Trophoblast cell (in vitro differentiated cells and primary cell): ENCODE measurements around the gene ANKRD18B. TPM values are rescaled to one million over a fixed set of nuclear protein-coding genes. Genes with fewer than 3 reads are reported as not detected.
"Not testable (repeated sequence)": the region's sequence is repeated elsewhere in the genome, so short reads cannot be mapped to it uniquely, and the experiment has no call there.

ENCODE experiments used
- DNase-seq, 2 donors: peaks; one replicate each; pipeline ENCODE4 v3.0.0-alpha.2; 2016
- H2AFZ ChIP-seq: 2 replicates; pipeline ENCODE4 v1.6.1; 2013; ENCODE audit warnings: low read length, moderate library complexity, mild to moderate bottlenecking; ENCODE audit not compliant: insufficient read depth, poor library complexity
- H2AK5ac ChIP-seq: 2 replicates; pipeline ENCODE4 v1.6.1; 2013; ENCODE audit warnings: mild to moderate bottlenecking, low read length
- H2BK120ac ChIP-seq: 2 replicates; pipeline ENCODE4 v1.6.1; 2013; ENCODE audit warnings: low read length, mild to moderate bottlenecking, moderate library complexity; ENCODE audit not compliant: insufficient read depth, poor library complexity
- H2BK12ac ChIP-seq: 2 replicates; pipeline ENCODE4 v1.6.1; 2013; ENCODE audit warnings: mild to moderate bottlenecking, low read length, moderate library complexity
- H2BK5ac ChIP-seq: 2 replicates; pipeline ENCODE4 v1.6.1; 2013; ENCODE audit warnings: low read length, low read depth, moderate library complexity, mild to moderate bottlenecking; ENCODE audit not compliant: poor library complexity
- H3K14ac ChIP-seq: 2 replicates; pipeline ENCODE4 v1.6.1; 2013; ENCODE audit warnings: mild to moderate bottlenecking, low read length
- H3K18ac ChIP-seq: 2 replicates; pipeline ENCODE4 v1.6.1; 2013; ENCODE audit warnings: mild to moderate bottlenecking, low read length
- H3K23ac ChIP-seq: 2 replicates; pipeline ENCODE4 v1.6.1; 2013; ENCODE audit warnings: low read length
- H3K27ac ChIP-seq: 2 replicates; pipeline ENCODE4 v1.5.1; 2013; ENCODE audit warnings: low read depth, mild to moderate bottlenecking, inconsistent platforms, low read length, moderate library complexity
- H3K27me3 ChIP-seq: 2 replicates; pipeline ENCODE4 v1.6.1; 2013; ENCODE audit warnings: inconsistent platforms, mild to moderate bottlenecking, low read length, moderate library complexity; ENCODE audit not compliant: insufficient read depth
- H3K36me3 ChIP-seq, 2 experiments: 1 replicate in 1 of 2; 2 replicates in 1 of 2; pipeline ENCODE4 v1.6.1; 2013; ENCODE audit warnings: low read length in 2 of 2, mild to moderate bottlenecking in 2 of 2, moderate library complexity in 1 of 2; ENCODE audit not compliant: insufficient read depth in 2 of 2, control insufficient read depth in 1 of 2
- H3K4ac ChIP-seq: 2 replicates; pipeline ENCODE4 v1.6.1; 2013; ENCODE audit warnings: low read depth, mild to moderate bottlenecking, low read length, moderate library complexity
- H3K4me1 ChIP-seq, 2 experiments: 1 replicate in 1 of 2; 2 replicates in 1 of 2; pipeline ENCODE4 v1.6.1; 2013; ENCODE audit warnings: low read length in 2 of 2, mild to moderate bottlenecking in 2 of 2, moderate library complexity in 1 of 2; ENCODE audit not compliant: insufficient read depth in 2 of 2, control insufficient read depth in 1 of 2
- H3K4me2 ChIP-seq: 2 replicates; pipeline ENCODE4 v1.6.1; 2013; ENCODE audit warnings: inconsistent platforms, mild to moderate bottlenecking, low read length, moderate library complexity
- H3K4me3 ChIP-seq: 2 replicates; pipeline ENCODE4 v1.5.1; 2013; ENCODE audit warnings: mild to moderate bottlenecking, low read depth, low read length, inconsistent platforms
- H3K79me1 ChIP-seq: one replicate; pipeline ENCODE4 v1.6.1; 2013; ENCODE audit warnings: low read length
- H3K79me2 ChIP-seq: 2 replicates; pipeline ENCODE4 v1.6.1; 2013; ENCODE audit warnings: low read length, mild to moderate bottlenecking; ENCODE audit not compliant: control insufficient read depth, insufficient read depth, poor library complexity
- H3K9ac ChIP-seq: 2 replicates; pipeline ENCODE4 v1.6.1; 2013; ENCODE audit warnings: mild to moderate bottlenecking, low read length
- H3K9me3 ChIP-seq: 2 replicates; pipeline ENCODE4 v1.6.1; 2013; ENCODE audit warnings: low read depth, mild to moderate bottlenecking, control low read depth, inconsistent platforms, low read length; ENCODE audit not compliant: insufficient read depth
- H4K12ac ChIP-seq: 2 replicates; pipeline ENCODE4 v1.6.1; 2013; ENCODE audit warnings: low read depth, mild to moderate bottlenecking, low read length, moderate library complexity
- H4K8ac ChIP-seq: 2 replicates; pipeline ENCODE4 v1.6.1; 2013; ENCODE audit warnings: low read depth, mild to moderate bottlenecking, low read length, moderate library complexity
- H4K91ac ChIP-seq: one replicate; pipeline ENCODE4 v1.6.1; 2013; ENCODE audit warnings: low read depth, mild to moderate bottlenecking, low read length, moderate library complexity
- WGBS: extraction: QIAGEN DNeasy Blood & Tissue Kit; methylation state at CpG from one replicate; pipeline ENCODE4 v1.1.7; 2013; ENCODE audit warnings: missing lambda C conversion rate; ENCODE audit not compliant: insufficient read length, insufficient coverage; ENCODE audit errors: extremely low coverage; 5-methylcytosine and 5-hydroxymethylcytosine counted together
- polyA plus RNA-seq: library from polyadenylated mRNA; stranded (reverse); fragments of 200-250 nt; gene quantifications from 2 replicates; pipeline ENCODE4 v1.2.3, GENCODE V29; 2013

Gene ANKRD18B
- 1.4 and 2.0 TPM in 2 replicates for polyA plus RNA-seq

DNA sequence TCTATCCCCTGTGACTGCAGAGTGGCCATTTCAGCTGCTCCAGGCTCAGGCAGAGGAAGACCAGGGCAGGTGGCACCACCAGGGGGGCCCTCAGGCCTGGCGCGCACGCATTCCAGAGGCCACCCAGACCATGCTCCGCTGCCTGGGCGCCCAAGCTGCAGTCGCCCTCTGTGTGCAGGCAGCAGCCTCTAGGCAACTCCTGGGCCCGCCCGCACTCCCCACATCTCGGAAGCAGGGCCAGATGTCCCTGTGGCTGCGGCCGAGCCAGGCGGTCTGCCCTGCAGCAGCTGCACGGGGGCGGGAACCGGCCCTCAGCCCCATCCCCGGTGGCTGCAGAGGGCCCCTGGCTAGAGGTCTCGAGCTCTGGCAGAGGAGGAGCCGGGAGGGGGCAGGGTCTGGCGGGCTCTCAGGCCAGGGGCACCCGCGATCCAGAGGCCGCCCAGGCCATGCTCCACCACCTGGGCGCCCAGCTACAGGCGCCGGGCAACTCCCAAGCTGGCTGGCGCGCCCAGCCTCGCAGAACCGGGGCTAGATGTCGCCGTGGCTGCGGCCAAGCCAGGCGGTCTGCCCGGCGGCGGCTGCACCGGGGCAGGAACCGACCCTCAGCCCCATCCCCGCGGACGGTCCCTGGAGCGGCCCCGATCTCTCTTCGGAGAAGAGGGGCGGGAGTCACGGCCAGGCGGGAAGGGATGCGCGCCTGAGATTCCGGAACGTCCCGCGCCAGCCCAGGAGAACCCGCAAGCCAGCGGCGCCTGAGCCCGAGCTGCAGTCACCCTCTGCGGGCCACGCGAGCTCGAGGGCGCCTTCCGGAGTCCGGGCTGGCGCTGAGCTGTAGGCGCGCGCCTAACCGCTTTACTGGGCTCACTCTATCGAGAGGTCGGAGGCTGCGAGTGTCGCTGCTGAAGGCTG, at the start of gene ANKRD18B:
TSS of gene ANKRD18B (plus strand) at position 855 of the 909 bp plus-strand sequence. CDS start 239 bp downstream, outside the sequence.
- WGBS, result no CpG with 5 or more reads among the region's 73 CpGs
- peak; percentile 64 to 72 for DNase-seq
- H2AK5ac ChIP-seq, H3K79me2 ChIP-seq, H3K4ac ChIP-seq, H3K18ac ChIP-seq, H3K4me1 ChIP-seq, H3K27ac ChIP-seq, H3K9ac ChIP-seq, H3K27me3 ChIP-seq, H3K79me1 ChIP-seq, H2BK5ac ChIP-seq, H3K9me3 ChIP-seq, H4K12ac ChIP-seq, H3K36me3 ChIP-seq, H3K14ac ChIP-seq, H4K91ac ChIP-seq, H2BK12ac ChIP-seq, H3K23ac ChIP-seq, H4K8ac ChIP-seq: not testable (repeated sequence)
- Histone ChIP-seq H2BK120ac (peak within 1 kb of the TSS; percentile 11), H2AFZ (peak within 1 kb of the TSS; percentile 93), H3K4me3 (peak within 1 kb of the TSS; percentile 66), H3K4me2 (peak within 1 kb of the TSS; percentile 99)

DNA sequence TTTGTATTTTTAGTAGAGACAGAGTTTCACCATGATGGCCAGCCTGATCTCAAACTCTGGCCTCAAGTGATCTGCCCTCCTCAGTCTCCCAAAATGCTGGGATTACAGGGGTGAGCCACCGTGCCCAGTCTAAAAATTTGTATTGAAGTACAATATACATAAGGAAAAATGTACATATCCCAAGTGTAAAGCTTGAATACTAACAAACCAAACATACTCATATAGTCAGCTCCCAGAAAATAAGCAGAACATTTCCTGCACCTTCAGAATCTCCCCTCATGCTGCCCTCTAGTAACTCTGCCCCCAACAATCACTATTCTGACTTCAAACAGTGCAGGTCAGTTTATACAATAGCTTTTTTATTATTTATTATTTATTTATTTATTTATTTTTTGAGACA, 48.7 kb upstream of the ANKRD18B start:
- Histone ChIP-seq H3K14ac (no peak overlapping the region), H3K23ac (no peak overlapping the region), H2BK5ac (no peak overlapping the region), H3K79me2 (peaks cover 5% of the 10 kb centered on the region), H3K4me3 (no peak overlapping the region), H4K91ac (no peak overlapping the region), H3K27me3 (no peaks in the 10 kb centered on the region), H4K8ac (no peak overlapping the region), H3K4me2 (no peak overlapping the region), H2AFZ (no peak overlapping the region), H4K12ac (no peak overlapping the region), H3K4ac (no peak overlapping the region), H3K18ac (no peak overlapping the region), H3K9ac (no peak overlapping the region), H3K27ac (no peak overlapping the region), H2BK12ac (no peak overlapping the region), H3K9me3 (no peaks in the 10 kb centered on the region), H2BK120ac (no peak overlapping the region), H3K36me3 (peaks cover 7 to 8% of the 10 kb centered on the region in 2 experiments), H3K4me1 (peaks cover 6 to 9% of the 10 kb centered on the region in 2 experiments), H3K79me1 (peaks cover 2% of the 10 kb centered on the region), H2AK5ac (no peak overlapping the region)
- no peak for DNase-seq
- WGBS, result no CpG with 5 or more reads among the region's 1 CpG

DNA sequence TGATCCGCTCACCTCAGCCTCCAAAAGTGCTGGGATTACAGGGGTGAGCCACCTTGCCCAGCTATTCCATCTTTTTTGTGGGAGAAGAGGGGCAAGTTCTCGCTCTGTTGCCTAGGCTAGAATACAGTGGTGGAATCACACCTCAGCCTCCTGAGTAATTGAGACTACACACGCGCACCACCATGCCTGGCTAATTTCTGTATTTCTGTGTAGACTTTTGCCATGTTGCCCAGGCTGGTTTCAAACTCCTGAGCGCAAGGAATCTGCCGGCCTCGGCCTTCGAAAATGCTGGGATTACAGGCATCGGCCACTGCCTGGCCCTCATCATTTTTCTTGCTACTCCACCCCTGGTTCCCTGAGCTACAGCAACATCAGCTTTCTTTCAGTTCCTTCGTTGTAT, 47.5 kb upstream of the ANKRD18B start:
- Histone ChIP-seq H2BK12ac (no peak overlapping the region), H2AFZ (no peak overlapping the region), H3K4me1 (peaks cover 6 to 9% of the 10 kb centered on the region in 2 experiments), H3K4ac (no peak overlapping the region), H3K18ac (no peak overlapping the region), H4K8ac (no peak overlapping the region), H3K9me3 (no peaks in the 10 kb centered on the region), H2AK5ac (no peak overlapping the region), H2BK120ac (no peak overlapping the region), H3K4me3 (no peak overlapping the region), H3K23ac (no peak overlapping the region), H4K91ac (no peak overlapping the region), H3K36me3 (peaks cover 4 to 6% of the 10 kb centered on the region in 2 experiments), H2BK5ac (no peak overlapping the region), H3K9ac (no peak overlapping the region), H3K79me1 (peaks cover 2% of the 10 kb centered on the region), H3K79me2 (peaks cover 5% of the 10 kb centered on the region), H3K27me3 (no peaks in the 10 kb centered on the region), H3K4me2 (no peak overlapping the region), H4K12ac (peak overlapping the region; percentile 32), H3K14ac (no peak overlapping the region), H3K27ac (no peak overlapping the region)
- DNase-seq, result no peak
- WGBS, result no CpG with 5 or more reads among the region's 10 CpGs

DNA sequence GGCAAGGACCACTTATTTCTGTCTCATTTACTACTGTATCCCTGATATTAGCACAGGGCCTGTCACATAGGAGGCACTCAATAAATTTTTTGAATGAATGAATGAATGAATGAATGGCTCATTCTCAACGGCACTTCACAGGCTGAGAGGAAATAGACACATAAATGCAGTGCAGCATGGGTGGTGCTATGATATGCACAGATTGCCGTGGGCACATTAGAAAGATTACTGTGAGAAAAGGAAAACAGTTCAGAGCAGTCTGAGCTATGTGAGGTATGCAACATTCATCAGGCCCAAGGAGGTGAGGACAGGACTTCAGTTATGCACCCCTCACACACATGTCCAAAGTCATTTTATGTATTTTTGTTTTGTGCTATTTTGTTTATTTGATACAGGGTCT, 43.9 kb upstream of the ANKRD18B start:
- DNase-seq, result no peak
- Histone ChIP-seq H3K36me3 (no peaks in the 10 kb centered on the region), H3K4me1 (no peaks in the 10 kb centered on the region), H2BK12ac (no peak overlapping the region), H3K79me1 (no peaks in the 10 kb centered on the region), H2BK5ac (no peak overlapping the region), H3K79me2 (no peaks in the 10 kb centered on the region), H3K14ac (no peak overlapping the region), H3K18ac (no peak overlapping the region), H3K4ac (no peak overlapping the region), H2AFZ (no peak overlapping the region), H4K91ac (no peak overlapping the region), H3K9me3 (no peaks in the 10 kb centered on the region), H3K23ac (no peak overlapping the region), H3K4me2 (no peak overlapping the region), H4K8ac (no peak overlapping the region), H3K27ac (no peak overlapping the region), H2AK5ac (no peak overlapping the region), H2BK120ac (no peak overlapping the region), H3K9ac (no peak overlapping the region), H3K27me3 (no peaks in the 10 kb centered on the region), H4K12ac (no peak overlapping the region), H3K4me3 (no peak overlapping the region)
- WGBS, result no CpG with 5 or more reads among the region's 2 CpGs
